ENCODE results near the gene CASS4. TPM values are rescaled to one million over a fixed set of nuclear protein-coding genes. Genes with fewer than 3 reads are reported as not detected.

CASS4 gene
- total and polyA plus RNA-seq, 9 of the 15 experiments (the other 6 are each of a cell fraction or from before 2014, with no cell fraction given), result 8.1 to 53.8 (median 26.7) TPM

DNA sequence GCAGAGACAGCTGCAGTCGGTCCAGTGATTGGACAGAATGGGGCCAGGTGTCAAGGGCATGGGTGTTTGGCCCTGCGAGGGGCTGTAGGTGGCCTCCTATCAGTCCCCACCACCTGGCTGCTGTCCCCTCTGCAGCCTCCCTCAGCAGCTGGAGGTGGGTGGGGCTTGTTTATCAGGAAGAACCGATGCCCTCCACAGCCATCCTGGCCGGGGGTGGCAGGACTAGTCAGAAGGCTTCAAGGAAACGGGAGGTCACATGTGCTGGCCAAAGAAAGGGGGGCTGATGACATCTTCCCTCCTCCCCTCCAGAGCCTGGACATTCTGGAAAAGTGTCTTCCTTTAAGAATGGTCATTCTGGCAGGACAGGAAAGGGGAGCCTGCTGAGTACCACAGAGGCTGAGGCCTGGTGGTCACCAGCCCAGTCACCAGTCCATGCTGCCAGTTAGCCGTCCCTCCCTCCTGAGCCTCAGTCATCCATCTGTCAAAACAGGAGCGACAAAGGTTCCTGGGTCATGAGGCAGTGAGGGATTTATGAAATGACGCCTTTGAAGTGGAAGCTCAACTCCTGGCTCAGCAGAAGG, 49.1 kb upstream of the CASS4 start (continued):
- TF ChIP-seq, protein P1, sequence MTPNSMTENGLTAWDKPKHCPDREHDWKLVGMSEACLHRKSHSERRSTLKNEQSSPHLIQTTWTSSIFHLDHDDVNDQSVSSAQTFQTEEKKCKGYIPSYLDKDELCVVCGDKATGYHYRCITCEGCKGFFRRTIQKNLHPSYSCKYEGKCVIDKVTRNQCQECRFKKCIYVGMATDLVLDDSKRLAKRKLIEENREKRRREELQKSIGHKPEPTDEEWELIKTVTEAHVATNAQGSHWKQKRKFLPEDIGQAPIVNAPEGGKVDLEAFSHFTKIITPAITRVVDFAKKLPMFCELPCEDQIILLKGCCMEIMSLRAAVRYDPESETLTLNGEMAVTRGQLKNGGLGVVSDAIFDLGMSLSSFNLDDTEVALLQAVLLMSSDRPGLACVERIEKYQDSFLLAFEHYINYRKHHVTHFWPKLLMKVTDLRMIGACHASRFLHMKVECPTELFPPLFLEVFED (CRISPR knock-in tag; conservative IDR thresholded peaks at IDR 0.05), result 0 out of 2 replicates have a peak, but pooled peaks have one; percentile 9
- TF ChIP-seq, protein P2, sequence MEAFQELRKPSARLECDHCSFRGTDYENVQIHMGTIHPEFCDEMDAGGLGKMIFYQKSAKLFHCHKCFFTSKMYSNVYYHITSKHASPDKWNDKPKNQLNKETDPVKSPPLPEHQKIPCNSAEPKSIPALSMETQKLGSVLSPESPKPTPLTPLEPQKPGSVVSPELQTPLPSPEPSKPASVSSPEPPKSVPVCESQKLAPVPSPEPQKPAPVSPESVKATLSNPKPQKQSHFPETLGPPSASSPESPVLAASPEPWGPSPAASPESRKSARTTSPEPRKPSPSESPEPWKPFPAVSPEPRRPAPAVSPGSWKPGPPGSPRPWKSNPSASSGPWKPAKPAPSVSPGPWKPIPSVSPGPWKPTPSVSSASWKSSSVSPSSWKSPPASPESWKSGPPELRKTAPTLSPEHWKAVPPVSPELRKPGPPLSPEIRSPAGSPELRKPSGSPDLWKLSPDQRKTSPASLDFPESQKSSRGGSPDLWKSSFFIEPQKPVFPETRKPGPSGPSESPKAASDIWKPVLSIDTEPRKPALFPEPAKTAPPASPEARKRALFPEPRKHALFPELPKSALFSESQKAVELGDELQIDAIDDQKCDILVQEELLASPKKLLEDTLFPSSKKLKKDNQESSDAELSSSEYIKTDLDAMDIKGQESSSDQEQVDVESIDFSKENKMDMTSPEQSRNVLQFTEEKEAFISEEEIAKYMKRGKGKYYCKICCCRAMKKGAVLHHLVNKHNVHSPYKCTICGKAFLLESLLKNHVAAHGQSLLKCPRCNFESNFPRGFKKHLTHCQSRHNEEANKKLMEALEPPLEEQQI (IDR thresholded peaks at IDR 0.05), result peak; percentile 86
- TF ChIP-seq TRIM24 (IDR thresholded peaks at IDR 0.05) (peak; percentile 98), ZNF239 (CRISPR knock-in tag; IDR thresholded peaks at IDR 0.05) (no peak; the same call in 1 of the 2 replicates), MAFK (IDR thresholded peaks at IDR 0.05; ENCODE audit: low read length) (no peak), THRAP3 (IDR thresholded peaks at IDR 0.05; ENCODE audit: borderline replicate concordance) (no peak), RAD21 (CRISPR knock-in tag; conservative IDR thresholded peaks at IDR 0.05 in 1 of 2, IDR thresholded peaks at IDR 0.05 in 1 of 2) (no peak), ZFP36 (IDR thresholded peaks at IDR 0.05; ENCODE audit: low read depth, low read length, partially characterized antibody) (no peak), ZNF699 (CRISPR knock-in tag; IDR thresholded peaks at IDR 0.05; ENCODE audit: insufficient replicate concordance) (no peak), MXI1 (IDR thresholded peaks at IDR 0.05; ENCODE audit: low read depth, low read length) (no peak), ARID1B (IDR thresholded peaks at IDR 0.05) (peak; percentile 99), MED1 (CRISPR knock-in tag; IDR thresholded peaks at IDR 0.05; ENCODE audit: borderline replicate concordance) (no peak), RHOXF2B (CRISPR knock-in tag; conservative IDR thresholded peaks at IDR 0.05) (no peak), RCOR1 (IDR thresholded peaks at IDR 0.05; ENCODE audit: borderline replicate concordance in 1 of 2, low read depth in 2 of 2, low read length in 2 of 2) (peak; percentile 45 to 87; a peak in 3 of 4 replicates), SREBF1 (IDR thresholded peaks at IDR 0.05; ENCODE audit: borderline replicate concordance, low read depth, low read length) (no peak), OTX1 (CRISPR knock-in tag; IDR thresholded peaks at IDR 0.05) (no peak), NCOA1 (IDR thresholded peaks at IDR 0.05; ENCODE audit: low read depth) (peak; percentile 92; the same call in 1 of the 2 replicates), ZFP1 (CRISPR knock-in tag; IDR thresholded peaks at IDR 0.05) (no peak), PPARD (CRISPR knock-in tag; IDR thresholded peaks at IDR 0.05) (no peak), GTF2A2 (tag; IDR thresholded peaks at IDR 0.05) (no peak), ZNF282 (CRISPR knock-in tag; IDR thresholded peaks at IDR 0.05) (no peak), TGIF2 (CRISPR knock-in tag; IDR thresholded peaks at IDR 0.05) (no peak)
- TF ChIP-seq, protein P3, sequence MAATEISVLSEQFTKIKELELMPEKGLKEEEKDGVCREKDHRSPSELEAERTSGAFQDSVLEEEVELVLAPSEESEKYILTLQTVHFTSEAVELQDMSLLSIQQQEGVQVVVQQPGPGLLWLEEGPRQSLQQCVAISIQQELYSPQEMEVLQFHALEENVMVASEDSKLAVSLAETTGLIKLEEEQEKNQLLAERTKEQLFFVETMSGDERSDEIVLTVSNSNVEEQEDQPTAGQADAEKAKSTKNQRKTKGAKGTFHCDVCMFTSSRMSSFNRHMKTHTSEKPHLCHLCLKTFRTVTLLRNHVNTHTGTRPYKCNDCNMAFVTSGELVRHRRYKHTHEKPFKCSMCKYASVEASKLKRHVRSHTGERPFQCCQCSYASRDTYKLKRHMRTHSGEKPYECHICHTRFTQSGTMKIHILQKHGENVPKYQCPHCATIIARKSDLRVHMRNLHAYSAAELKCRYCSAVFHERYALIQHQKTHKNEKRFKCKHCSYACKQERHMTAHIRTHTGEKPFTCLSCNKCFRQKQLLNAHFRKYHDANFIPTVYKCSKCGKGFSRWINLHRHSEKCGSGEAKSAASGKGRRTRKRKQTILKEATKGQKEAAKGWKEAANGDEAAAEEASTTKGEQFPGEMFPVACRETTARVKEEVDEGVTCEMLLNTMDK (IDR thresholded peaks at IDR 0.05; ENCODE audit: borderline replicate concordance, insufficient read depth, low read depth, low read length, poor library complexity, severe bottlenecking), result no peak
- TF ChIP-seq, protein P4, sequence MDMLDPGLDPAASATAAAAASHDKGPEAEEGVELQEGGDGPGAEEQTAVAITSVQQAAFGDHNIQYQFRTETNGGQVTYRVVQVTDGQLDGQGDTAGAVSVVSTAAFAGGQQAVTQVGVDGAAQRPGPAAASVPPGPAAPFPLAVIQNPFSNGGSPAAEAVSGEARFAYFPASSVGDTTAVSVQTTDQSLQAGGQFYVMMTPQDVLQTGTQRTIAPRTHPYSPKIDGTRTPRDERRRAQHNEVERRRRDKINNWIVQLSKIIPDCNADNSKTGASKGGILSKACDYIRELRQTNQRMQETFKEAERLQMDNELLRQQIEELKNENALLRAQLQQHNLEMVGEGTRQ (CRISPR knock-in tag; IDR thresholded peaks at IDR 0.05), result peak; percentile 85
